Loucy (cell line): Measurements from ENCODE around the gene EXTL1.

Source experiments
- H2AFZ ChIP-seq: fragments of 200-600 bp; sonication (generic); 2 replicates; pipeline ENCODE4 v1.6.0; 2016; ENCODE audit warnings: antibody characterized with exemption, mild to moderate bottlenecking, low read length, moderate library complexity
- H3F3A ChIP-seq: fragments of 200-600 bp; 2 replicates; pipeline ENCODE4 v1.6.0; 2016; ENCODE audit warnings: antibody characterized with exemption, low read depth, mild to moderate bottlenecking
- H3K27me3 ChIP-seq: fragments of 200-600 bp; sonication (generic); 2 replicates; pipeline ENCODE4 v1.6.1; 2014; ENCODE audit warnings: low read length, mild to moderate bottlenecking; ENCODE audit not compliant: insufficient read depth, poor library complexity, severe bottlenecking
- H3K36me3 ChIP-seq: fragments of 200-600 bp; sonication (generic); 2 replicates; pipeline ENCODE4 v1.6.1; 2016; ENCODE audit warnings: low read length; ENCODE audit not compliant: insufficient read depth
- H3K4me1 ChIP-seq: fragments of 200-600 bp; sonication (generic); 2 replicates; pipeline ENCODE4 v1.5.1; 2014; ENCODE audit warnings: low read length, mild to moderate bottlenecking; ENCODE audit not compliant: insufficient read depth, poor library complexity, severe bottlenecking
- H3K4me2 ChIP-seq: fragments of 200-600 bp; sonication (generic); 2 replicates; pipeline ENCODE4 v1.6.0; 2014; ENCODE audit warnings: antibody characterized with exemption, low read length, low read depth, mild to moderate bottlenecking; ENCODE audit not compliant: poor library complexity, severe bottlenecking
- H3K4me3 ChIP-seq: fragments of 200-600 bp; sonication (generic); 2 replicates; pipeline ENCODE4 v1.5.1; 2014; ENCODE audit warnings: low read length, mild to moderate bottlenecking, mixed read lengths; ENCODE audit not compliant: poor library complexity, severe bottlenecking
- H3K79me2 ChIP-seq: fragments of 200-600 bp; sonication (generic); 2 replicates; pipeline ENCODE4 v1.6.1; 2014; ENCODE audit warnings: low read length; ENCODE audit not compliant: insufficient read depth
- H3K9ac ChIP-seq: fragments of 200-600 bp; sonication (generic); 2 replicates; pipeline ENCODE4 v1.6.0; 2014; ENCODE audit warnings: mild to moderate bottlenecking, low read depth, low read length, moderate library complexity; ENCODE audit not compliant: poor library complexity, severe bottlenecking
- H3K9me2 ChIP-seq: fragments of 200-600 bp; sonication (generic); replicated peaks from 2 replicates; pipeline ENCODE4 v1.6.1; 2016; ENCODE audit warnings: low read depth, low read length, mixed read lengths
- H3K9me3 ChIP-seq: fragments of 200-600 bp; sonication (generic); 2 replicates; pipeline ENCODE4 v1.6.1; 2014; ENCODE audit warnings: mild to moderate bottlenecking, antibody characterized with exemption, low read length, low read depth; ENCODE audit not compliant: insufficient read depth
- H4K20me1 ChIP-seq: fragments of 200-600 bp; sonication (generic); 2 replicates; pipeline ENCODE4 v1.6.0; 2014; ENCODE audit warnings: antibody characterized with exemption, low read length, mild to moderate bottlenecking; ENCODE audit not compliant: insufficient read depth, poor library complexity, severe bottlenecking
- EZH2phosphoT487 ChIP-seq: fragments of 200-600 bp; IDR thresholded peaks from 2 replicates; pipeline ENCODE4 v1.6.1; 2018; ENCODE audit warnings: antibody characterized with exemption, mild to moderate bottlenecking, moderate library complexity, borderline replicate concordance
- TF ChIP-seq, protein P1 (sequence below): fragments of 200-600 bp; sonication (generic); conservative IDR thresholded peaks from 2 replicates; pipeline ENCODE4 v1.5.1; 2014; ENCODE audit warnings: mild to moderate bottlenecking, antibody characterized with exemption, low read length

EXTL1 gene

DNA sequence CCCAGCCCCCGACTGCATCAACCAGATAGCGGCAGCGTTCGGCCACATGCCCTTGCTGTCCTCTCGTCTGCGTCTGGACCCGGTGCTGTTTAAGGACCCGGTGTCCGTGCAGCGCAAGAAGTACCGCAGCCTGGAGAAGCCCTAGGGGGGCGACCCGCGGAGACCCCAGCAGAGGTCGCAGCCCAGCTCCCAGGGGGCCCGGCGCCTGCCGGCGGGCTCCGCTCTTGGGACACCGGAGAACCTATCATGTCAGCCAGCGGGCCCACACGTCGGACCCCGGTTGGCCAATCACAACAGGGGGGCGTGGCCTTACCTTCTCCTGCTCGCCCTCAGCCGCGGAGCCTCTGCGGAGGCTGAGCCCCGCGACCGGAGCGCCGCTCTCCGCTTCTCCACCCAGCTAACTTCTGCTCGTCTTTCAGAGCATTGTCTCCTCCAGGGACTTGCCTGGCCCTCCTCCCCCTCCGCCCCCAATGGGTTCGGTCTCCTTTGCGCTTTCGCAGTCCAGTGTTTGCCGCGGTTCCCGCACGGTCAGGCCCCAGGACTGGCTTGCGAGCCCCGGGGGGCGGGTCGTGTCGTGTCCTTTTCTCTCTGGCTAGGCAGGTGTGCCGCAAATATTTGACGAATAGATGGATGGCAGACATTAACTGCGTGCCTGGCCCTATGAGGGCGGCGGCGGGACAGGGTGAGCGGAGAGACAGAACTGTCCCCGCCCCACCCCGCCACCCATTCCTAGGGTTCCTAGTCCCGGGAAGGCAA lies 13.8 kb downstream of the EXTL1 start:
- H3F3A ChIP-seq, result no peaks in the 10 kb centered on the region

DNA sequence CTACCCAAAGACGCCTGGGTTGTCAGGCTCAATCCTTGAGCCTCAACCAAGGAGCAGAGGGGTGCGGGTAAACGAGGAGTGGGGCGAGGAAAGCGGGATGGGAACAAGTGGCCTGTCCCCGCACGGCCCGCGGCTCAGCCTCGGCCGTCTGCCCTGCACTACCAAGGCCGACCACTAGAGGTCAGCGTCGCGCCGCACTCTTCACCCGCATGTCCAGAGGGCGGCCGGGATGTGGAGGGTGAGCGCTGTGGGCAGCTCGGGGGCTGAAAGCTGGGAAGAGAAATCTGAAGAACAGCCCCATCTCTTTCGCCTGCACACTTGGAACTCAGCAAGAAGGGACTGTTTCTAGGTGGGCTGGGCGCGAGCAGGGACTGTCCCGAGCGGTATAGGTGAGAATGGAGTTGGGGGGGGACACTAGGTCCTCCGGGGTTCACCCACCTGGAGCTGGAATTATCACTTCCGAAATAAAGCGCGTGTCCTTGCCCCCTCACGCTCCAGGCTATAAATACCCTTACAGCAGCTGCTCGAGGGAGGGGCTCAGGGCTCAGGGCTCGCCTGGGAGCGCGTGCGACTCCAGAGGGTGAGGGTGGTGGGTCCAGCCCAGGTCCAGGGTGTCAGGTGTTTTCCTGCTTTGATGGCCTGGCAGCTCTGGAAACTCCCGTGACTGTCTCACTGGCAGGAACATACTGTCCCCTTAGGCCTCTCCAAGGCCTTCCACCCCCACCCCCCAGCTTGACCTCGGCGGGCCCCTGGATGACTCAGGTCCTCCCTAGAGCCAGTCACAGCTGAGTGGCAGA lies 14.6 kb downstream of the EXTL1 start:
- H3K27me3 ChIP-seq, result peaks cover 8% of the 10 kb centered on the region

More for the DNA sequence above, 13.8 kb downstream of the EXTL1 start:
- TF ChIP-seq, protein P1, sequence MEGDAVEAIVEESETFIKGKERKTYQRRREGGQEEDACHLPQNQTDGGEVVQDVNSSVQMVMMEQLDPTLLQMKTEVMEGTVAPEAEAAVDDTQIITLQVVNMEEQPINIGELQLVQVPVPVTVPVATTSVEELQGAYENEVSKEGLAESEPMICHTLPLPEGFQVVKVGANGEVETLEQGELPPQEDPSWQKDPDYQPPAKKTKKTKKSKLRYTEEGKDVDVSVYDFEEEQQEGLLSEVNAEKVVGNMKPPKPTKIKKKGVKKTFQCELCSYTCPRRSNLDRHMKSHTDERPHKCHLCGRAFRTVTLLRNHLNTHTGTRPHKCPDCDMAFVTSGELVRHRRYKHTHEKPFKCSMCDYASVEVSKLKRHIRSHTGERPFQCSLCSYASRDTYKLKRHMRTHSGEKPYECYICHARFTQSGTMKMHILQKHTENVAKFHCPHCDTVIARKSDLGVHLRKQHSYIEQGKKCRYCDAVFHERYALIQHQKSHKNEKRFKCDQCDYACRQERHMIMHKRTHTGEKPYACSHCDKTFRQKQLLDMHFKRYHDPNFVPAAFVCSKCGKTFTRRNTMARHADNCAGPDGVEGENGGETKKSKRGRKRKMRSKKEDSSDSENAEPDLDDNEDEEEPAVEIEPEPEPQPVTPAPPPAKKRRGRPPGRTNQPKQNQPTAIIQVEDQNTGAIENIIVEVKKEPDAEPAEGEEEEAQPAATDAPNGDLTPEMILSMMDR, result peak; percentile 34; the same call in 1 of the 2 replicates
- no peak for TF ChIP-seq EZH2phosphoT487
- Histone ChIP-seq H3K4me1 (peaks cover 29% of the 10 kb centered on the region), H3K9me3 (no peaks in the 10 kb centered on the region), H3K27me3 (peaks cover 8% of the 10 kb centered on the region), H3K9me2 (no peaks in the 10 kb centered on the region), H3K4me3 (peak overlapping the region; percentile 92), H2AFZ (peak overlapping the region; percentile 99), H4K20me1 (no peaks in the 10 kb centered on the region), H3K36me3 (no peaks in the 10 kb centered on the region), H3K9ac (peak overlapping the region; percentile 81), H3K79me2 (no peaks in the 10 kb centered on the region), H3K4me2 (peak overlapping the region; percentile 99)

DNA sequence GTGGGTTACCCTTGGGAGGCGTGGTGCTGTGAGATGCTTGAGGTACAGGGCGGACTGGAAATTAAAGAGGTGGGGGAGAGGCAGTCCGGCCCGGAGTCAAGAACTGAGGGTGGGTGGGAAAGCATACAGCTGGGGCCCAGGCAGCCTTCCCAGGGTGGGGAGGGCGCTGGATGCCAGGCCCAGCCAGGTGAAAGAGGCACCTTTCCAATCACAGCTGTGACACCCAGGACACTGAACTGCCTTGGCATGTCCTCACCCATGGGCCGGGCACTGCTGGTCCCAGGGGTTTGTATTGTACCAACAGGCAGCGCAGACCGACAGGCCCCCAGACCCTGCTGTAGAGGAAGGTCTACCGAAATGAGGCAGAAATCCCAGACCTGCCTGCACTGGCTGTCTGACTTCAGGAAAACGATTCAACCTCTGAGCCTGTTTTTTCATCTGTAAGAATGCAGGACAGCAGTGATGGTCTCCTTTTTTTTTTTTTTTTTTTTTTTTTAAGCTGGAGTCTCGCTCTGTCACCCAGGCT lies 15.2 kb downstream of the EXTL1 start:
- H3K27me3 ChIP-seq, result peaks cover 8% of the 10 kb centered on the region
- peak overlapping the region; percentile 99 for H3K4me2 ChIP-seq
- H3K9me2 ChIP-seq, result no peaks in the 10 kb centered on the region
- no peaks in the 10 kb centered on the region for H3K79me2 ChIP-seq
- no peaks in the 10 kb centered on the region for H3K9me3 ChIP-seq
- no peak for TF ChIP-seq EZH2phosphoT487
- TF ChIP-seq, protein P1, result no peak
- H3K9ac ChIP-seq, result no peak overlapping the region
- no peaks in the 10 kb centered on the region for H4K20me1 ChIP-seq
- H3K36me3 ChIP-seq, result no peaks in the 10 kb centered on the region
- no peak overlapping the region for H2AFZ ChIP-seq
- H3F3A ChIP-seq, result no peaks in the 10 kb centered on the region
- H3K4me1 ChIP-seq, result peaks cover 26% of the 10 kb centered on the region
- no peak overlapping the region for H3K4me3 ChIP-seq

More for the DNA sequence above, 14.6 kb downstream of the EXTL1 start:
- H2AFZ ChIP-seq, result peak overlapping the region; percentile 99
- H3K4me3 ChIP-seq, result peak overlapping the region; percentile 92
- no peaks in the 10 kb centered on the region for H4K20me1 ChIP-seq
- H3F3A ChIP-seq, result no peaks in the 10 kb centered on the region
- no peaks in the 10 kb centered on the region for H3K36me3 ChIP-seq
- peak overlapping the region; percentile 81 for H3K9ac ChIP-seq
- H3K4me1 ChIP-seq, result peaks cover 29% of the 10 kb centered on the region
- no peaks in the 10 kb centered on the region for H3K79me2 ChIP-seq
- H3K4me2 ChIP-seq, result peak overlapping the region; percentile 99
- no peaks in the 10 kb centered on the region for H3K9me2 ChIP-seq
- no peaks in the 10 kb centered on the region for H3K9me3 ChIP-seq
- TF ChIP-seq EZH2phosphoT487, result no peak
- TF ChIP-seq, protein P1, result peak; percentile 96
